NOMO-1 treated with dmso at 0.1 percent for 144 hours (cell line): ENCODE data around the gene AMBRA1.

ENCODE experiments used
- DNase-seq: peaks from one replicate; lab custom pipeline; 2025; ENCODE audit not compliant: unreplicated experiment; lab: John Stamatoyannopoulos, UW

Gene AMBRA1

GRCh38 chr11:46617134-46617971 lies 23.5 kb upstream of the AMBRA1 start, which contains the start of the genes ATG13 and HARBI1:
Gene ATG13, plus strand, starts transcription at chr11:46617553. Its CDS starts 26,739 bp downstream, at chr11:46644292.
Gene HARBI1, minus strand, starts transcription at chr11:46617227. Its CDS starts 990 bp downstream, at chr11:46616237.
- peak; percentile 84 for DNase-seq

- no peak for DNase-seq
These were observed 22.8 kb upstream of the AMBRA1 start for GRCh38 chr11:46616551-46617133.

- no peak for DNase-seq
These were observed 21.9 kb upstream of the AMBRA1 start for GRCh38 chr11:46615756-46616155.

- DNase-seq, result no peak
These were observed 18.5 kb upstream of the AMBRA1 start for GRCh38 chr11:46612326-46612725.

GRCh38 chr11:46611526-46612304 lies 17.9 kb upstream of the AMBRA1 start:
- DNase-seq, result no peak

GRCh38 chr11:46609386-46609785 lies 15.6 kb upstream of the AMBRA1 start:
- no peak for DNase-seq

- DNase-seq, result no peak
These were observed 13.7 kb upstream of the AMBRA1 start for GRCh38 chr11:46607516-46607915.

- no peak for DNase-seq
These were observed 11.0 kb upstream of the AMBRA1 start for GRCh38 chr11:46604796-46605195.

GRCh38 chr11:46603704-46604308 lies 10.0 kb upstream of the AMBRA1 start:
- peak; percentile 30 for DNase-seq

- no peak for DNase-seq
These were observed 7.3 kb upstream of the AMBRA1 start for GRCh38 chr11:46601129-46601528.

- DNase-seq, result no peak
These were observed 6.6 kb upstream of the AMBRA1 start for GRCh38 chr11:46600194-46600960.

GRCh38 chr11:46599340-46600193 lies 5.7 kb upstream of the AMBRA1 start:
- no peak for DNase-seq

GRCh38 chr11:46597609-46598219 lies 3.9 kb upstream of the AMBRA1 start:
- no peak for DNase-seq

GRCh38 chr11:46597155-46597554 lies 3.3 kb upstream of the AMBRA1 start:
- no peak for DNase-seq

GRCh38 chr11:46594785-46595184 lies 962 bp upstream of the AMBRA1 start:
- no peak for DNase-seq

- no peak for DNase-seq
These were observed 514 bp upstream of the AMBRA1 start for GRCh38 chr11:46594374-46594700.

- no peak for DNase-seq
These were observed 2.9 kb downstream of the AMBRA1 start for GRCh38 chr11:46590740-46591605.

- DNase-seq, result no peak
These were observed 4.9 kb downstream of the AMBRA1 start for GRCh38 chr11:46588915-46589314.
